H9 (cell line): ENCODE measurements around the gene ORC2. TPM values are rescaled to one million over a fixed set of nuclear protein-coding genes. Genes with fewer than 3 reads are reported as not detected.

Experiments used
- DNase-seq: peaks from one replicate; pipeline ENCODE4 v3.0.0-alpha.2; 2017
- H2AFZ ChIP-seq: one replicate; pipeline ENCODE4 v1.6.1; 2013; ENCODE audit warnings: mild to moderate bottlenecking, low read length, control low read depth, moderate library complexity
- H2AK5ac ChIP-seq: 2 replicates; pipeline ENCODE4 v1.6.1; 2013; ENCODE audit warnings: low read length, control low read depth, mixed read lengths; ENCODE audit not compliant: insufficient read length
- H2BK120ac ChIP-seq: one replicate; pipeline ENCODE4 v1.6.1; 2013; ENCODE audit warnings: low read depth, mild to moderate bottlenecking, low read length, control low read depth, inconsistent platforms; ENCODE audit not compliant: poor library complexity, severe bottlenecking
- H2BK12ac ChIP-seq: 2 replicates; pipeline ENCODE4 v1.6.1; 2013; ENCODE audit warnings: low read length, control low read depth, mixed read lengths, low read depth; ENCODE audit not compliant: insufficient read length
- H2BK15ac ChIP-seq: 2 replicates; pipeline ENCODE4 v1.6.1; 2013; ENCODE audit warnings: low read depth, low read length, control low read depth
- H2BK20ac ChIP-seq: one replicate; pipeline ENCODE4 v1.6.1; 2013; ENCODE audit warnings: low read depth, mild to moderate bottlenecking, low read length, control low read depth, inconsistent platforms; ENCODE audit not compliant: poor library complexity, severe bottlenecking
- H2BK5ac ChIP-seq: 2 replicates; pipeline ENCODE4 v1.6.1; 2013; ENCODE audit warnings: low read length, control low read depth, mixed read lengths; ENCODE audit not compliant: insufficient read length
- H3K14ac ChIP-seq: 2 replicates; pipeline ENCODE4 v1.6.1; 2013; ENCODE audit warnings: low read length, control low read depth; ENCODE audit not compliant: insufficient read depth
- H3K18ac ChIP-seq: 2 replicates; pipeline ENCODE4 v1.6.1; 2013; ENCODE audit warnings: low read depth, mild to moderate bottlenecking, mixed read lengths, low read length, control low read depth; ENCODE audit not compliant: insufficient read length
- H3K23ac ChIP-seq: 2 replicates; pipeline ENCODE4 v1.6.1; 2013; ENCODE audit warnings: low read length, control low read depth, mixed read lengths, low read depth; ENCODE audit not compliant: insufficient read length
- H3K23me2 ChIP-seq: 2 replicates; pipeline ENCODE4 v1.6.1; 2013; ENCODE audit warnings: low read depth, mild to moderate bottlenecking, mixed read lengths, low read length, control low read depth; ENCODE audit not compliant: insufficient read length, poor library complexity, severe bottlenecking
- H3K27ac ChIP-seq: 2 replicates; pipeline ENCODE4 v1.5.1; 2013; ENCODE audit warnings: low read length, control low read depth, mixed read lengths, low read depth; ENCODE audit not compliant: insufficient read length
- H3K27me3 ChIP-seq: 2 replicates; pipeline ENCODE4 v1.6.1; 2013; ENCODE audit warnings: low read length, control low read depth, inconsistent platforms; ENCODE audit not compliant: insufficient read depth
- H3K4ac ChIP-seq: 2 replicates; pipeline ENCODE4 v1.6.1; 2013; ENCODE audit warnings: low read depth, mild to moderate bottlenecking, control low read depth, inconsistent platforms, low read length, moderate library complexity
- H3K4me1 ChIP-seq: 2 replicates; pipeline ENCODE4 v1.6.1; 2013; ENCODE audit warnings: low read length, control low read depth, inconsistent platforms; ENCODE audit not compliant: insufficient read depth
- H3K4me2 ChIP-seq: 2 replicates; pipeline ENCODE4 v1.6.1; 2013; ENCODE audit warnings: low read length, control low read depth, mixed read lengths; ENCODE audit not compliant: insufficient read length, insufficient read depth
- H3K56ac ChIP-seq: 2 replicates; pipeline ENCODE4 v1.6.1; 2013; ENCODE audit warnings: low read depth, mild to moderate bottlenecking, mixed read lengths, low read length, control low read depth; ENCODE audit not compliant: insufficient read length
- H3K79me1 ChIP-seq: 2 replicates; pipeline ENCODE4 v1.6.1; 2013; ENCODE audit warnings: low read depth, mild to moderate bottlenecking, moderate library complexity, low read length, control low read depth, inconsistent platforms; ENCODE audit not compliant: insufficient read depth, poor library complexity, severe bottlenecking
- H3K79me2 ChIP-seq: 2 replicates; pipeline ENCODE4 v1.6.1; 2013; ENCODE audit warnings: low read length, control low read depth, inconsistent platforms; ENCODE audit not compliant: insufficient read depth
- H3K9ac ChIP-seq: 2 replicates; pipeline ENCODE4 v1.6.1; 2013; ENCODE audit warnings: low read length, control low read depth, mixed read lengths; ENCODE audit not compliant: insufficient read length; ENCODE audit errors: extremely low read depth
- H3K9me3 ChIP-seq: one replicate; pipeline ENCODE4 v1.6.1; 2013; ENCODE audit warnings: low read depth, low read length, inconsistent platforms; ENCODE audit not compliant: control insufficient read depth
- H3T11ph ChIP-seq: one replicate; pipeline ENCODE4 v1.6.1; 2013; ENCODE audit warnings: mild to moderate bottlenecking, low read length, control low read depth, inconsistent platforms
- H4K20me1 ChIP-seq: one replicate; pipeline ENCODE4 v1.6.1; 2013; ENCODE audit not compliant: control insufficient read depth, insufficient read length, insufficient read depth
- H4K5ac ChIP-seq: 2 replicates; pipeline ENCODE4 v1.6.1; 2013; ENCODE audit warnings: low read depth, mild to moderate bottlenecking, mixed read lengths, low read length, control low read depth; ENCODE audit not compliant: insufficient read length
- H4K8ac ChIP-seq: replicated peaks from 2 replicates; pipeline ENCODE4 v1.6.1; 2013; ENCODE audit warnings: low read length, control low read depth, mixed read lengths, low read depth; ENCODE audit not compliant: insufficient read length
- H4K91ac ChIP-seq: 2 replicates; pipeline ENCODE4 v1.6.1; 2013; ENCODE audit warnings: low read depth, mild to moderate bottlenecking, moderate library complexity, mixed read lengths, low read length, control low read depth; ENCODE audit not compliant: insufficient read length
- H3K27ac Mint-ChIP-seq, 3 experiments: 2 replicates in 2 of 3; 3 replicates in 1 of 3; pipeline ENCODE4 v1.8.0; 2020 to 2021; ENCODE audit warnings: mixed read lengths in 3 of 3, mild to moderate bottlenecking in 1 of 3, moderate library complexity in 1 of 3
- H3K27me3 Mint-ChIP-seq: 2 replicates; pipeline ENCODE4 v1.8.0; 2021; ENCODE audit warnings: low read depth, mild to moderate bottlenecking, moderate library complexity, mixed read lengths
- H3K36me3 Mint-ChIP-seq, 3 experiments: 2 replicates in 2 of 3; 3 replicates in 1 of 3; pipeline ENCODE4 v1.8.0; 2020 to 2021; ENCODE audit warnings: low read depth in 3 of 3, mixed read lengths in 3 of 3; ENCODE audit not compliant: insufficient read depth in 1 of 3
- H3K4me1 Mint-ChIP-seq, 2 experiments: 2 replicates each; pipeline ENCODE4 v1.8.0; 2020; ENCODE audit warnings: mixed read lengths in 2 of 2
- H3K4me3 Mint-ChIP-seq, 2 experiments: 2 replicates in 1 of 2; 3 replicates in 1 of 2; pipeline ENCODE4 v1.8.0; 2020 to 2021; ENCODE audit warnings: mild to moderate bottlenecking in 2 of 2, mixed read lengths in 2 of 2, moderate library complexity in 1 of 2
- H3K9me3 Mint-ChIP-seq, 2 experiments: 2 replicates in 1 of 2; 3 replicates in 1 of 2; pipeline ENCODE4 v1.8.0; 2020; ENCODE audit warnings: mild to moderate bottlenecking in 2 of 2, mixed read lengths in 2 of 2, moderate library complexity in 1 of 2
- CTCF ChIP-seq: fragments of 200-600 bp; sonication (generic); conservative IDR thresholded peaks from 3 replicates; pipeline ENCODE4 v1.8.0; 2021; ENCODE audit warnings: antibody characterized with exemption, mild to moderate bottlenecking
- WGBS: extraction: QIAGEN DNeasy Blood & Tissue Kit; methylation state at CpG from one replicate; pipeline ENCODE4 v1.1.7; 2013; ENCODE audit warnings: missing lambda C conversion rate, low lambda C conversion rate, mixed read lengths; ENCODE audit not compliant: insufficient read length; ENCODE audit errors: extremely low coverage; 5-methylcytosine and 5-hydroxymethylcytosine counted together
- total RNA-seq: library from RNA; stranded (reverse); gene quantifications from 2 replicates; pipeline ENCODE4 v1.2.1, GENCODE V29; 2021

Gene ORC2
- total RNA-seq, 1 experiment from 2014 or later, result 65.2 TPM

DNA sequence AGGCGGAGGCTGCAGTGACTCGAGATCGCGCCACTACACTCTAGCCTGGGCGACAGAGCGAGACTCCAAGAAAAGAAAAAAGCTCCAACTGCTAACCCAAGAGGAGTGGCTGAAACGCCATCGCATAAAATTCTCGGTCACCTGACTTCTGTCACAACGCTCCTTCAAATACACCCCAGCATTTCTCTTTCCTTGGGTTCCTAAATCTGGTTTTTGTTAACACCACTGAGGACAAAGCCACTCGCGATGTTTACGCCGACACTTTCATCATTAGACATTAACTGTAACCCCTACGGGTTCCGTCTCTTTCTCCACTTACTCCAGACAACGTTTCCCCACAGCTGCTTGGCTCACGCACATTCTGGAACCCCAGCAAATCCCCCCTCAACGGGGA is 99.7 kb downstream of the ORC2 start:
- Histone ChIP-seq H2BK20ac (no peak overlapping the region), H2AK5ac (peak overlapping the region; percentile 2), H3K9me3 (no peaks in the 10 kb centered on the region), H3K79me2 (peaks cover 25% of the 10 kb centered on the region; the same call in 1 of the 2 replicates), H2AFZ (no peak overlapping the region), H2BK15ac (no peak overlapping the region), H3K4me2 (peak overlapping the region; percentile 72), H2BK120ac (no peak overlapping the region), H3T11ph (no peak overlapping the region), H2BK5ac (peak overlapping the region; percentile 43), H4K5ac (peak overlapping the region; percentile 8), H3K56ac (peak overlapping the region; percentile 64), H2BK12ac (no peak overlapping the region), H4K20me1 (no peaks in the 10 kb centered on the region), H3K9ac (peak overlapping the region; percentile 97), H3K23me2 (peaks cover 10% of the 10 kb centered on the region), H3K27ac (peak overlapping the region; percentile 36), H4K91ac (peak overlapping the region; percentile 53), H3K18ac (peak overlapping the region; percentile 12), H3K4me1 (no peaks in the 10 kb centered on the region), H3K79me1 (peaks cover under 1% of the 10 kb centered on the region), H3K27me3 (no peaks in the 10 kb centered on the region), H3K23ac (no peak overlapping the region), H3K14ac (peak overlapping the region; percentile 94), H3K4ac (no peak overlapping the region; the same call in 1 of the 2 replicates), H4K8ac (peak overlapping the region; percentile 34)
- Mint-ChIP-seq H3K4me1 (peaks cover 22 to 23% of the 10 kb centered on the region in 2 experiments), H3K4me3 (peak overlapping the region; percentile 94 to 97), H3K27me3 (no peaks in the 10 kb centered on the region), H3K36me3 (peaks cover 18 to 38% (median 34%) of the 10 kb centered on the region in 3 experiments), H3K27ac (peak overlapping the region; percentile 98 to 99 (median 99)), H3K9me3 (no peaks in the 10 kb centered on the region)
- no CpG with 5 or more reads among the region's 19 CpGs for WGBS
- DNase-seq, result no peak
- no peak for TF ChIP-seq CTCF
